K562 (cell line): Measurements from ENCODE around the gene RNF222. TPM values are rescaled to one million over a fixed set of nuclear protein-coding genes. Genes with fewer than 3 reads are reported as not detected.

Experiments used
- ARNT ChIP-seq, 2 experiments: fragments of 450-650 bp; IDR thresholded peaks; 2 replicates each; pipeline ENCODE4 v1.6.1; 2016; ENCODE audit warnings: mild to moderate bottlenecking in 1 of 2
- FOXK2 ChIP-seq, 2 experiments: fragments of 450-650 bp; IDR thresholded peaks in 1 of 2; conservative IDR thresholded peaks in 1 of 2; 2 replicates each; pipeline ENCODE4 v1.6.1; 2016; ENCODE audit warnings: low read depth in 2 of 2, mild to moderate bottlenecking in 1 of 2
- POLR3A ChIP-seq: IDR thresholded peaks from 2 replicates; pipeline ENCODE4 v1.6.1; 2011; ENCODE audit warnings: borderline replicate concordance, mild to moderate bottlenecking, moderate library complexity; ENCODE audit not compliant: insufficient read length, insufficient read depth; ENCODE audit errors: extremely low read depth
- SNRNP70 ChIP-seq: fragments of 200-400 bp; formaldehyde crosslinking; optimal IDR thresholded peaks from 2 replicates; pipeline ENCODE3; 2017; ENCODE audit warnings: low read depth, low read length
- SP2 ChIP-seq: IDR thresholded peaks from 2 replicates; pipeline ENCODE4 v1.6.1; 2011; ENCODE audit warnings: mild to moderate bottlenecking, low read depth, low read length, moderate library complexity; ENCODE audit not compliant: poor library complexity, severe bottlenecking; ENCODE audit errors: extremely low read depth
- SRSF9 ChIP-seq: fragments of 200-400 bp; formaldehyde crosslinking; IDR thresholded peaks from 2 replicates; pipeline ENCODE4 v1.6.1; 2017; ENCODE audit warnings: low read depth, low read length, borderline replicate concordance
- STAT5A ChIP-seq: IDR thresholded peaks from 2 replicates; pipeline ENCODE4 v1.6.1; 2012; ENCODE audit warnings: low read length, inconsistent platforms, borderline replicate concordance
- TAF1 ChIP-seq: IDR thresholded peaks from 2 replicates; pipeline ENCODE4 v1.6.1; 2011; ENCODE audit warnings: mild to moderate bottlenecking, low read length, moderate library complexity; ENCODE audit not compliant: insufficient read depth, control insufficient read depth, severe bottlenecking; ENCODE audit errors: extremely low read depth
- polyA plus RNA-seq, 8 experiments: library from polyadenylated mRNA; depleted of rRNA in 4 of 8; stranded (reverse) in 5 of 8; unstranded in 3 of 8; fragments of >200 nt; fragmentation: Nextera tagmentation in 2 of 8; fragmentation: Illumina TruSeq in 1 of 8; extraction: Ambion mirVana in 2 of 8; extraction: Trizol in 1 of 8; gene quantifications; 2 replicates each; pipeline versions ENCODE4 v1.2.1 to v1.2.3, GENCODE V29; 2011 to 2014; ENCODE audit warnings: inconsistent platforms in 1 of 8, missing spikeins in 1 of 8
- total RNA-seq, 7 experiments: library from RNA; depleted of rRNA in 6 of 7; stranded (reverse); fragments of >200 nt in 6 of 7; fragmentation: Illumina TruSeq in 2 of 7; extraction: Trizol in 2 of 7; gene quantifications; 2 replicates each; pipeline versions ENCODE4 v1.2.1 to v1.2.3, GENCODE V29; 2011 to 2021; ENCODE audit warnings: low replicate concordance in 1 of 7
- TF ChIP-seq, protein P1 (sequence below), 3 experiments: IDR thresholded peaks in 2 of 3; conservative IDR thresholded peaks in 1 of 3; 2 replicates each; pipeline ENCODE4 v1.5.1; 2011 to 2012; ENCODE audit warnings: low read length in 3 of 3, mild to moderate bottlenecking in 3 of 3, control low read depth in 2 of 3, improper control_type of control experiment in 1 of 3, inconsistent platforms in 1 of 3, low read depth in 1 of 3, mixed read lengths in 1 of 3, moderate library complexity in 1 of 3; ENCODE audit not compliant: insufficient read depth in 2 of 3
- TF ChIP-seq, protein P2 (sequence below): sonication (generic); formaldehyde crosslinking; IDR thresholded peaks from 2 replicates; pipeline ENCODE4 v1.8.1; 2023; ENCODE audit warnings: mild to moderate bottlenecking, missing genetic modification reagents
- TF ChIP-seq, protein P3 (sequence below): sonication (generic); formaldehyde crosslinking; IDR thresholded peaks from 2 replicates; pipeline ENCODE4 v1.8.0; 2022; ENCODE audit warnings: mild to moderate bottlenecking, low read depth, missing genetic modification reagents

Gene RNF222
- total and polyA plus RNA-seq, 9 of the 15 experiments (the other 6 are each of a cell fraction or from before 2014, with no cell fraction given), result not detected

DNA sequence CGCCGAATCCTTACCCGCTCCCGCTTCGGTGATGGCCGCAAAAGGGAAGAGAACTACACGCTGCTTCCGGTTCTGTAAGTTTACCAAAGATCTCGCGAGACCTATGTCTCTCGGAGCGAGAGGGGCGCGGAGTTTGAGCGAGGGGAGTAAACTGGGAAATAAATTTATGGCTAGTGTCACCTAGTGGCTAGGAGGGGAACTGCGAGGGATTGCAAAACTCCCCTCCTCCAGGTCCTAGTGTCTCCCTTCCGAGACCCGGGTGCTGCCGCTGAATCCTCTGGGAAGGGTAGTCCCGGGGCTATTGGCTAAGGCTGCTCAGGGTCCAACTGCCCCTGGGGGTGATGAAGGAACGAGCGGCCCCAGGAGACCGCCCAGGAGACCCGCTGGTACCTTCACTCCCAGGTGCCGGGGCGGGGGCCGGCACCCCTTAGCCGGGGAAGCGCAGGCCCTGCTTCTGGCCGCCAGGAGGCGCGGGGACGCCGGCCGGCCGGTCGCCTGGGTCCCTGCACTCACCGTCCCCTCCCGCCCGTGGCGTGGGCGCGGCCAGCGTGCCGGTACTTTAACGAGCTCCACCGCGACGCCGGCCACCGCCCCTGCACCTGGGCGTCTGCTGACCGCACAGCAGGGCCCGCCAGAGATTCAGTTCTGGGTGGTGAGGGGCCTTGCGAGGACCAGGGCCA, 14.3 kb downstream of the RNF222 start, which contains the start of gene RPL26 (continued):
- TF ChIP-seq POLR3A (no peak), FOXK2 (conservative IDR thresholded peaks at IDR 0.05 in 1 of 2, IDR thresholded peaks at IDR 0.05 in 1 of 2; ENCODE audit: low read depth in 2 of 2) (peak; percentile 57 to 68; a peak in 3 of 4 replicates), TAF1 (peak; percentile 96), SP2 (peak; percentile 48), ARNT (IDR thresholded peaks at IDR 0.05) (peak in 1 of 2 experiments; percentile 83; a peak in 2 of 4 replicates), STAT5A (no peak; the same call in 1 of the 2 replicates), SNRNP70 (no peak), SRSF9 (no peak)
- TF ChIP-seq, protein P1, sequence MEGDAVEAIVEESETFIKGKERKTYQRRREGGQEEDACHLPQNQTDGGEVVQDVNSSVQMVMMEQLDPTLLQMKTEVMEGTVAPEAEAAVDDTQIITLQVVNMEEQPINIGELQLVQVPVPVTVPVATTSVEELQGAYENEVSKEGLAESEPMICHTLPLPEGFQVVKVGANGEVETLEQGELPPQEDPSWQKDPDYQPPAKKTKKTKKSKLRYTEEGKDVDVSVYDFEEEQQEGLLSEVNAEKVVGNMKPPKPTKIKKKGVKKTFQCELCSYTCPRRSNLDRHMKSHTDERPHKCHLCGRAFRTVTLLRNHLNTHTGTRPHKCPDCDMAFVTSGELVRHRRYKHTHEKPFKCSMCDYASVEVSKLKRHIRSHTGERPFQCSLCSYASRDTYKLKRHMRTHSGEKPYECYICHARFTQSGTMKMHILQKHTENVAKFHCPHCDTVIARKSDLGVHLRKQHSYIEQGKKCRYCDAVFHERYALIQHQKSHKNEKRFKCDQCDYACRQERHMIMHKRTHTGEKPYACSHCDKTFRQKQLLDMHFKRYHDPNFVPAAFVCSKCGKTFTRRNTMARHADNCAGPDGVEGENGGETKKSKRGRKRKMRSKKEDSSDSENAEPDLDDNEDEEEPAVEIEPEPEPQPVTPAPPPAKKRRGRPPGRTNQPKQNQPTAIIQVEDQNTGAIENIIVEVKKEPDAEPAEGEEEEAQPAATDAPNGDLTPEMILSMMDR (IDR thresholded peaks at IDR 0.05 in 2 of 3, conservative IDR thresholded peaks at IDR 0.05 in 1 of 3; ENCODE audit: insufficient read depth in 2 of 3, low read depth in 1 of 3, low read length in 3 of 3), result peak; percentile 84 to 93 (median 86)
- TF ChIP-seq, protein P2, sequence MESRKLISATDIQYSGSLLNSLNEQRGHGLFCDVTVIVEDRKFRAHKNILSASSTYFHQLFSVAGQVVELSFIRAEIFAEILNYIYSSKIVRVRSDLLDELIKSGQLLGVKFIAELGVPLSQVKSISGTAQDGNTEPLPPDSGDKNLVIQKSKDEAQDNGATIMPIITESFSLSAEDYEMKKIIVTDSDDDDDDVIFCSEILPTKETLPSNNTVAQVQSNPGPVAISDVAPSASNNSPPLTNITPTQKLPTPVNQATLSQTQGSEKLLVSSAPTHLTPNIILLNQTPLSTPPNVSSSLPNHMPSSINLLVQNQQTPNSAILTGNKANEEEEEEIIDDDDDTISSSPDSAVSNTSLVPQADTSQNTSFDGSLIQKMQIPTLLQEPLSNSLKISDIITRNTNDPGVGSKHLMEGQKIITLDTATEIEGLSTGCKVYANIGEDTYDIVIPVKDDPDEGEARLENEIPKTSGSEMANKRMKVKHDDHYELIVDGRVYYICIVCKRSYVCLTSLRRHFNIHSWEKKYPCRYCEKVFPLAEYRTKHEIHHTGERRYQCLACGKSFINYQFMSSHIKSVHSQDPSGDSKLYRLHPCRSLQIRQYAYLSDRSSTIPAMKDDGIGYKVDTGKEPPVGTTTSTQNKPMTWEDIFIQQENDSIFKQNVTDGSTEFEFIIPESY, result peak; percentile 46; the same call in 1 of the 2 replicates
- TF ChIP-seq, protein P3, sequence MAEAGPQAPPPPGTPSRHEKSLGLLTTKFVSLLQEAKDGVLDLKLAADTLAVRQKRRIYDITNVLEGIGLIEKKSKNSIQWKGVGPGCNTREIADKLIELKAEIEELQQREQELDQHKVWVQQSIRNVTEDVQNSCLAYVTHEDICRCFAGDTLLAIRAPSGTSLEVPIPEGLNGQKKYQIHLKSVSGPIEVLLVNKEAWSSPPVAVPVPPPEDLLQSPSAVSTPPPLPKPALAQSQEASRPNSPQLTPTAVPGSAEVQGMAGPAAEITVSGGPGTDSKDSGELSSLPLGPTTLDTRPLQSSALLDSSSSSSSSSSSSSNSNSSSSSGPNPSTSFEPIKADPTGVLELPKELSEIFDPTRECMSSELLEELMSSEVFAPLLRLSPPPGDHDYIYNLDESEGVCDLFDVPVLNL (CRISPR knock-in tag), result peak; percentile 71; the same call in 1 of the 2 replicates
